ENCODE measurements around the gene LTC4S. TPM values are rescaled to one million over a fixed set of nuclear protein-coding genes. Genes with fewer than 3 reads are reported as not detected.

The LTC4S gene
- total RNA-seq, 2 experiments from 2014 or later = 0.48 to 1.1 TPM

DNA sequence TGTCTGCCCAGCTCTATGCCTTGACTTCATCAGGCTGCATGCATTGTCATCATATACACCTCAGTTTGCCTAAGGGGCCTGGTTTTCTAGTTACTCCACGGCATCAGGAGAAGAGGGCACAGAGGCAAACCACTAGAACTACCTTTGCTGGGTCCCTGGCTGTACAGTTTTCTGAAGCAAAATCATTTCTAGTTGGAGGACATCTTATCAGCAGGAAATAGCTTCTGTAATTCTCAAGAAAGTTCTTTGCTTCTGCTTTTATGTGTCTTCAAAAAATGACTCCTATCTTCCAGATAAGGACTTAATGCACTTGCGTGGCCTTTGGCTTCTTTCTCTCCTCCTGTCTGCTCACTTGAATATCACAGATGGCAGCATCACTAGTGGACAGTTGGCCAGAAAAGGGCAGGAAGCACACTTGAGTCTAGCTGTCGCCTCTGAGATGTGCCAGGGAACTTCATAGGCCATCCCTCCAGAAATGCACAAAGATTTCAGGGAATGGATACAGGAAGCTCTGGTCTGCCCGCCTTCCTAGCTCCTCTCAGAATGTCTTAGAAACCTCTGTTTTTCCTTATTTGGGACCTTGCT lies 22.4 kb upstream of the LTC4S start:
- Mint-ChIP-seq H3K4me3 (no peak overlapping the region), H3K36me3 (peaks cover 34% of the 10 kb centered on the region), H3K9me3 (no peaks in the 10 kb centered on the region), H3K27ac (no peak overlapping the region), H3K27me3 (no peaks in the 10 kb centered on the region), H3K4me1 (ENCODE audit: low read depth) (peaks cover 16% of the 10 kb centered on the region)
- ChIA-PET CTCF (interaction anchor here (1.0 to 1.2 kb wide), 2 partner anchors 8 to 11 kb away, joined by 3 to 8 read pairs; no protein-coding TSS in a partner anchor), POLR2A (no interaction called here)
- intact Hi-C loops (cut with micrococcal nuclease) = no loop called here
- DNase-seq = no peak

GRCh38 chr5:179772351-179772750 lies 21.4 kb upstream of the LTC4S start:
- Mint-ChIP-seq H3K27ac (no peak overlapping the region), H3K4me3 (no peak overlapping the region), H3K9me3 (no peaks in the 10 kb centered on the region), H3K4me1 (ENCODE audit: low read depth) (peaks cover 16% of the 10 kb centered on the region), H3K27me3 (no peaks in the 10 kb centered on the region), H3K36me3 (peaks cover 32% of the 10 kb centered on the region)
- DNase-seq = no peak
- POLR2A ChIA-PET = no interaction called here
- intact Hi-C loops (cut with micrococcal nuclease) = no loop called here
- CTCF ChIA-PET = no interaction called here

- Mint-ChIP-seq H3K9me3 (no peaks in the 10 kb centered on the region), H3K27ac (no peak overlapping the region), H3K27me3 (no peaks in the 10 kb centered on the region), H3K4me3 (no peak overlapping the region), H3K36me3 (peaks cover 32% of the 10 kb centered on the region), H3K4me1 (ENCODE audit: low read depth) (peaks cover 3% of the 10 kb centered on the region)
- intact Hi-C loops (cut with micrococcal nuclease) = no loop called here
- CTCF ChIA-PET = interaction anchor here (1.2 kb wide), 1 partner anchor 10 kb away, joined by 4 read pairs; no protein-coding TSS in a partner anchor
- DNase-seq = no peak
- POLR2A ChIA-PET = no interaction called here
Measured at GRCh38 chr5:179773686-179774040, 20.1 kb upstream of the LTC4S start.

DNA sequence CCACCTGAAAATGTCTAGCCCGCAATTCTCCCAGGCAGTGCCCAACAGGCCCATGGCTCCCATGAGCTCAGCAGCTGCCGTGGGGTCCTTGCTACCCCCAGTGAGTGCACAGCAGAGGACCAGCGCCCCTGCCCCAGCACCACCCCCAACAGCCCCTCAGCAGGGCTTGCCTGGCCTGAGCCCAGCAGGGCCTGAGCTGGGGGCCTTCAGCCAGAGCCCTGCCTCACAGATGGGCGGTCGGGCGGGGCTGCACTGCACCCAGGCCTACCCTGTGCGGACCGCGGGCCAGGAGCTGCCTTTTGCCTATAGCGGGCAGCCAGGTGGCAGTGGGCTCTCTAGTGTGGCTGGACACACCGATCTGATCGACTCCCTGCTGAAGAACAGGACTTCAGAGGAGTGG lies 19.3 kb upstream of the LTC4S start:
- no peaks in the 10 kb centered on the region for H3K9me3 Mint-ChIP-seq
- no peaks in the 10 kb centered on the region for H3K4me1 Mint-ChIP-seq (ENCODE audit: low read depth)
- H3K27ac Mint-ChIP-seq = no peak overlapping the region
- ChIA-PET POLR2A (no interaction called here), CTCF (interaction anchor here (1.2 kb wide), 1 partner anchor 11 kb away, joined by 4 read pairs; no protein-coding TSS in a partner anchor)
- peaks cover 28% of the 10 kb centered on the region for H3K36me3 Mint-ChIP-seq
- DNase-seq = no peak
- intact Hi-C loops (cut with micrococcal nuclease) = no loop called here
- H3K4me3 Mint-ChIP-seq = no peak overlapping the region
- H3K27me3 Mint-ChIP-seq = no peaks in the 10 kb centered on the region

- Mint-ChIP-seq H3K4me1 (ENCODE audit: low read depth) (no peaks in the 10 kb centered on the region), H3K4me3 (no peak overlapping the region), H3K36me3 (peaks cover 16% of the 10 kb centered on the region), H3K27me3 (no peaks in the 10 kb centered on the region), H3K9me3 (no peaks in the 10 kb centered on the region), H3K27ac (no peak overlapping the region)
- DNase-seq = no peak
- POLR2A ChIA-PET = no interaction called here
- intact Hi-C loops (cut with micrococcal nuclease) = no loop called here
- CTCF ChIA-PET = interaction anchor here (1.1 to 3.4 kb wide), 2 partner anchors 13 to 40 kb away, joined by 3 to 19 read pairs; no protein-coding TSS in a partner anchor
Measured at GRCh38 chr5:179776411-179776938, 17.3 kb upstream of the LTC4S start.

DNA sequence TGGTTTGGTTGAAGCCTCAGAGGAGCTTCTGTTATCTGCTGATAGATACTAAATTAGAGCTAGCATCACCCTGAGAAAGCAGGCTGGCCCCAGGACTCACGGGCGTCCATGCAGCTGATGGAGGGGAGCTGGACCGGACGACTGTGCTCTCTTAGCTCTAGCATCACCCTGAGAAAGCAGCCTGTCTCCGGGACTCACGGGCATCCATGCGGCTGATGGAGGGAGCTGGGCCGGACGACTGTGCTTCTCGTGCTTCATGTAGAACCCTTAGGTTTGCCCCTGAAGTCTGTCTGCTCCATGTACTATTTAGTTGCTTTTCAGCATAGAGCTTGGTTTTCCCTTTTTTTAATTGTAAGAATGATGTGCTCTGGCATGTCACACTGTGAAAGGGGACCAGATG lies 16.3 kb upstream of the LTC4S start:
- Mint-ChIP-seq H3K4me3 (no peak overlapping the region), H3K4me1 (ENCODE audit: low read depth) (no peaks in the 10 kb centered on the region), H3K27me3 (no peaks in the 10 kb centered on the region), H3K36me3 (peaks cover 15% of the 10 kb centered on the region), H3K9me3 (no peaks in the 10 kb centered on the region), H3K27ac (no peak overlapping the region)
- CTCF ChIA-PET = interaction anchor here (1.1 to 3.4 kb wide), 3 partner anchors 14 to 41 kb away, joined by 3 to 19 read pairs (median 5); no protein-coding TSS in a partner anchor
- POLR2A ChIA-PET = no interaction called here
- DNase-seq = no peak
- intact Hi-C loops (cut with micrococcal nuclease) = no loop called here

DNA sequence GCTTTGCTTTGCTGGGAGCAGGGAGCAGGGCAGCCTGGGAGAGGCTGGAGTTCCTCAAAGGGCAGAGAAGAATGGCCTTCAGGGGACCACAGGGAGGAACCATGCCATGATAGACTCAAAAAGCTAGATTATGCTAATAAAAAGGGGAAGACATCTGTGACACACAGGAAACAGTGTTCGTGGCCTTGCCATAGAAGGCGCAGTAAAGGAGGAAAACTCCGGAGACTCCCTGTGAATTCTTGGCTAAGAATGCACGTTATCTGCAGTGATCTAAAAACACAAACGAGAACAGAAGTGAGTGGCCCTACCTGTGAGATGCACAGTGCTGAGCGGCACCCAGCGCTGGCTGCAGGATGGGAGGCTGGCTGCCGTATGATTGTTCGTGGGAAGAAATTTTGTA lies 15.9 kb upstream of the LTC4S start:
- Mint-ChIP-seq H3K27me3 (no peaks in the 10 kb centered on the region), H3K4me1 (ENCODE audit: low read depth) (no peaks in the 10 kb centered on the region), H3K4me3 (no peak overlapping the region), H3K27ac (no peak overlapping the region), H3K9me3 (no peaks in the 10 kb centered on the region), H3K36me3 (peaks cover 14% of the 10 kb centered on the region)
- DNase-seq = no peak
- ChIA-PET CTCF (interaction anchor here (1.1 to 3.4 kb wide), 3 partner anchors 15 to 42 kb away, joined by 3 to 19 read pairs (median 5); no protein-coding TSS in a partner anchor), POLR2A (no interaction called here)
- intact Hi-C loops (cut with micrococcal nuclease) = no loop called here

DNA sequence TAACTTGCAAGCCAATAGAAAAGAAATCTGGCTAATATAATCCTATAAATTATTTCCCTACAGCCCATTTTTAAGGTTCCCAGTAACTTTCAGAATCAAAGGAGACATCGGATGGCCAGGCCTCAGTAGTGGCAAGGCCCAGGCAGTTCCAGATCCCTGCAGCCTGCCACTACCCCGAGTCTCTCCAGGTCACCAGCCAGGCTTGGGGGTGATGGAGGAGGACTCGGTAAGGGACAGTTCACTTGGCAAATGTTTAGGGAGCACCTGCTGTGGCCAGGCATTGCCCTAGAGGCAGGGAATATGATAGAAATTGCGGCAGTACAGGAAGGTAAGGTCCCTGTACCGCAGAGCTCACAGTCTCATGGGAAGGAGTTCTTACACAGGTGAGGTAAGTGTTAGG lies 15.2 kb upstream of the LTC4S start:
- Mint-ChIP-seq H3K36me3 (peaks cover 10% of the 10 kb centered on the region), H3K4me3 (no peak overlapping the region)
- CTCF ChIA-PET = interaction anchor here (3.4 kb wide), 1 partner anchor 15 kb away, joined by 19 read pairs; no protein-coding TSS in a partner anchor

DNA sequence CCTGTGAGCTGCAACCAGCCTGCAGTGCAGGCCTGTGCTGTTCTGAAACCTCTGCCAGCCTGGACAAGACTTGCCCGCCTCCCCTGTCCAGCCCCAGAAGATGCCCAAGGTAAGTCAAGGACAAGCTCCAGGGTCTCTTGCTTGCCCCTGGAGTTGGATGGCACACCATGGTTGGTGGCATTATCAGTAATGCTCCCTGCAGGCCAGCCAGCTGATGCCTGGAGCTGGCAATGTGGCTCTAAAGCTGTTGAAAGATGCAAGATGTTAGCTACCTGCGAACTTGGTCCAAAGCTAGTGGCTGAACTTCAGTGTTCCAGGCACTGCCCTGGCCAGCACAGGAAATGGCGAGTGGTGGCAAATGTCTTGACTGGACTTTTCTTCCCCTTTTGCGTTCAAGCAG lies 14.0 kb upstream of the LTC4S start:
- Mint-ChIP-seq H3K4me1 (ENCODE audit: low read depth) (no peaks in the 10 kb centered on the region), H3K27ac (no peak overlapping the region), H3K9me3 (no peaks in the 10 kb centered on the region), H3K27me3 (no peaks in the 10 kb centered on the region), H3K36me3 (peaks cover 8% of the 10 kb centered on the region), H3K4me3 (no peak overlapping the region)
- intact Hi-C loops (cut with micrococcal nuclease) = no loop called here
- DNase-seq = no peak
- ChIA-PET CTCF (interaction anchor here (1.6 kb wide), 1 partner anchor 17 kb away, joined by 4 read pairs; no protein-coding TSS in a partner anchor), POLR2A (no interaction called here)

More for the DNA sequence above, 15.2 kb upstream of the LTC4S start:
- Mint-ChIP-seq H3K9me3 (no peaks in the 10 kb centered on the region), H3K4me1 (ENCODE audit: low read depth) (no peaks in the 10 kb centered on the region), H3K27me3 (no peaks in the 10 kb centered on the region), H3K27ac (no peak overlapping the region)
- POLR2A ChIA-PET = no interaction called here
- intact Hi-C loops (cut with micrococcal nuclease) = no loop called here
- DNase-seq = no peak

DNA sequence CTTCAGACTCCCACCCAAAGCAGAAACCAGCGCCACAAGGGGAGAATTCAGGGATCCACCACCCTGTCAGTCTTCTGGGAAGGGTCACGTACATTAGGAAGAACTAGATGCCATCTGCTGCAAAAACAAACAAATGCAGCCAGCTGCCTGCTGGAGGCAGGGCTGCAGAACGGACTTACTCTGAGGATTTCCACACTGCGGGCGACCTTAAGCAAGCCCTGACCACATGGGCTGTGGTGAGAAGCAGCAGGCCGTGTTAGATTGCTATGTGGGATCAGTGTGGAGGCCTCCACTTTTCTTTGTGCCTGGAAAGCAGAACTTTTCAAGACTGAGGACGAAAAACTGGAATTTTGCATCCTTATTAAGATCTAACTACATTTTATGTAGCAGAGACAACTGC lies 13.4 kb upstream of the LTC4S start:
- CTCF ChIA-PET = interaction anchor here (1.6 kb wide), 1 partner anchor 17 kb away, joined by 4 read pairs; no protein-coding TSS in a partner anchor
- no peaks in the 10 kb centered on the region for H3K27me3 Mint-ChIP-seq

DNA sequence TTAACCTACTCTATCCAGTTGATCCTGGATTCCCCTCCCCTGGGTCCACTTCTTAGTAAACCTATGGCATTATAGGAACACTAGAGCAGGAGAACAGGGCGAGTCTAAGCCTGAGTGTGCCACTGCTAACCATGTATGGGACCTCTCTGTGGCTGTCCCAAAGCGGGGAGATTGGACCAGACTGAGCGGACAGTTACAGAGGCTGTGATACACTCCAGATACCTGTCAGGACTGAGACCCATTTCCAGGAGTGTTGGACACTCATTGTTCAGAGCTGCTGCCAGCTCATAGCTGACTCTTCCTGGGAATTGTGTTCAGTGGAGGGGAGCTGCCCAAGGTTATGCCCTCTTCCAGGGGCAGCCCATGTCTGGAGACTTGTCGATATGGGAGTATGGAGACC lies 11.9 kb upstream of the LTC4S start:
- Mint-ChIP-seq H3K4me1 (ENCODE audit: low read depth) (no peaks in the 10 kb centered on the region), H3K36me3 (no peaks in the 10 kb centered on the region), H3K4me3 (no peak overlapping the region), H3K9me3 (no peaks in the 10 kb centered on the region), H3K27ac (no peak overlapping the region), H3K27me3 (no peaks in the 10 kb centered on the region)
- CTCF ChIA-PET = interaction anchor here (1.5 kb wide), 1 partner anchor 10 kb away, joined by 3 read pairs; no protein-coding TSS in a partner anchor
- POLR2A ChIA-PET = no interaction called here
- intact Hi-C loops (cut with micrococcal nuclease) = no loop called here
- DNase-seq = no peak

More for the DNA sequence above, 13.4 kb upstream of the LTC4S start:
- no peak overlapping the region for H3K27ac Mint-ChIP-seq
- H3K4me3 Mint-ChIP-seq = no peak overlapping the region
- no peaks in the 10 kb centered on the region for H3K4me1 Mint-ChIP-seq (ENCODE audit: low read depth)
- H3K9me3 Mint-ChIP-seq = no peaks in the 10 kb centered on the region
- no peak for DNase-seq
- intact Hi-C loops (cut with micrococcal nuclease) = no loop called here
- POLR2A ChIA-PET = no interaction called here
- H3K36me3 Mint-ChIP-seq = peaks cover 8% of the 10 kb centered on the region

DNA sequence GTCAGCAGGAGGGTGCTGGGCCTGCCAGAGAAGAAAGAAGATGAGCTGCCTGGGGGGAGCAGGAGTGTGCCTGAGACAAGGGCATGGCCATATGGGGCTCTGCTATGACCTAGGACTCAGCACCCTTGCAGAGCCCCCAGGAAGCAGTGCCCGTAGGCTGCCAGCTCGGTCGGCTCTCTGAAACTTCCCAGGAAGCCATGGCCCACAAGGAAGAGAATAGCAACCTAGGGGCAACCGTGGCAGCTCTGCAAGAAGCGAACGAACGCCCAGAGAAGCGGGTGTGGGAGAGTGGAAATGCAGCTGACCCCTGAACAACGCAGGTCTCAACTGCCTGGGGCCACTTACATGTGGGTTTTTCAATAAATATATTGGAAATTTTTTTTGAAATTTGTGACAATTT lies 10.7 kb upstream of the LTC4S start:
- H3K4me1 Mint-ChIP-seq (ENCODE audit: low read depth) = no peaks in the 10 kb centered on the region
- no peaks in the 10 kb centered on the region for H3K36me3 Mint-ChIP-seq
- ChIA-PET POLR2A (no interaction called here), CTCF (no interaction called here)
- H3K9me3 Mint-ChIP-seq = no peaks in the 10 kb centered on the region
- no peak for DNase-seq
- intact Hi-C loops (cut with micrococcal nuclease) = no loop called here
- H3K27ac Mint-ChIP-seq = no peak overlapping the region
- H3K4me3 Mint-ChIP-seq = no peak overlapping the region
- H3K27me3 Mint-ChIP-seq = no peaks in the 10 kb centered on the region

DNA sequence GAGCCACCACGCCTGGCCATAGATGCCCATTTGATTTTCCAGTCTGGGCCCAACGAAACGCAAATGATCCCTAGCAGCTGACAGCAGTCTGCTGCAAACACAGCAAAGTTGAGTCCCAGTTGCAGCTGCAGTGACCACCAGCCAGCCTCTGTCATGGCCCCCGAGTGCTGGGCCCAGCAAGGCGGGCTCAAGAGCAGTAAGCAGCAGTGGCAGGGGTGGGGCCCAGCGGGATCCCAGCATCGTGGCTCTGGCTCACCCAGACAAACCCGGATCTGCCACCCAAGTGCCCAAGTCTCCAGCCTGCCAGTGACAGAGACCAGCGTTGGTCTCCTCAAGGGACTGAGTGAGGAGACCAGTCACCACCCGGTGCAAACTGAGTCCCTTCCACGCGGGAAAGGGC lies 6.9 kb upstream of the LTC4S start:
- ChIA-PET POLR2A (no interaction called here), CTCF (interaction anchor here (2.7 kb wide), 1 partner anchor 24 kb away, joined by 16 read pairs; no protein-coding TSS in a partner anchor)
- H3K36me3 Mint-ChIP-seq = no peaks in the 10 kb centered on the region

More for the DNA sequence above, 6.9 kb upstream of the LTC4S start:
- no peak for DNase-seq
- Mint-ChIP-seq H3K4me3 (no peak overlapping the region), H3K9me3 (no peaks in the 10 kb centered on the region), H3K4me1 (ENCODE audit: low read depth) (no peaks in the 10 kb centered on the region), H3K27ac (no peak overlapping the region), H3K27me3 (no peaks in the 10 kb centered on the region)
- intact Hi-C loops (cut with micrococcal nuclease) = no loop called here
